Heart left ventricle (tissue), 13 donors: ENCODE results near the gene TMEM52B.

Source experiments
- POLR2A ChIP-seq, 2 donors: fragments of 450-650 bp; IDR thresholded peaks; one replicate each; pipeline ENCODE4 v1.6.1; 2017; ENCODE audit warnings: antibody characterized with exemption in 2 of 2, mild to moderate bottlenecking in 2 of 2, moderate library complexity in 2 of 2
- TF ChIP-seq, protein P1 (sequence below), 12 donors: fragments of 200-600 bp; sonication (generic) in 4 of 12; IDR thresholded peaks; one replicate each; pipeline versions ENCODE4 v1.5.0 to v1.8.0; 2018 to 2022; ENCODE audit warnings: antibody characterized with exemption in 12 of 12, mild to moderate bottlenecking in 5 of 12
- donor health status: ischemic (EF 13 %, LVEDD 7.1; RV severe dilation, severe dysfunction).
- donor health status: DM: no; HTN: yes; CAD: no.
- donor health status: DM: no; HTN: no; CAD: no.
- donor health status: ischemic (EF 25% LVEDD 6.9; RV normal size, moderate dysfunction).
- donor health status: ischemic (EF 25% LVEDD 5.7; RV mildly dilated, moderate dysfunction).
- donor health status: ischemic (EF 35%, LVEDD 5.7; RV mildly dilated, moderate dysfunction).
- donor health status: nonischemic (EF 11% LVEDD 7.7; RV severe dilation, severe dysfunction).
- donor health status: DM: yes; HTN: yes; CAD: no.
- donor health status: PGD.
- donor health status: ischemic (EF 29% LVEDD 5.4; RV normal size, mild dysfunction).
- donor health status: nonischemic (EF 23%, LVEDD 6.1; RV moderate dilation, normal function).

DNA sequence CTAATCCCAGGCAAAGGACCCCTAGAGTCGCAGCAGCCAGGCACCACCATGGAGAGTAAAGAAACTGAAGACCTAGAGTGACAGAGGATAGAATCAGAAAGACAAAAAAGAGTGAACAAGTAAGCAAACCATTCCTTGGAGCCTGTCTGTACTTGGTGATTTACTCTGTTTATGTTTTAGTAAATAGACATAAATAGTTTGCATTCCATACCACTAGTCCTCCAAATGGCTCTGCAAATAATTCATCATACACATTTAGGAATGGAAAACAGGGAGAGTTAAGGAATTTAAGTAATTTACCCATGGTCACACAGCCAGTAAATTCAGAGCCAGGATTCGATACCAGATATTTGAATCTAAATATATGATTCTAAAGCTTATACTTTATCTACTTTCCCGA is 9.7 kb upstream of the TMEM52B start:
- no peak for TF ChIP-seq POLR2A (IDR thresholded peaks at IDR 0.05)
- TF ChIP-seq, protein P1, sequence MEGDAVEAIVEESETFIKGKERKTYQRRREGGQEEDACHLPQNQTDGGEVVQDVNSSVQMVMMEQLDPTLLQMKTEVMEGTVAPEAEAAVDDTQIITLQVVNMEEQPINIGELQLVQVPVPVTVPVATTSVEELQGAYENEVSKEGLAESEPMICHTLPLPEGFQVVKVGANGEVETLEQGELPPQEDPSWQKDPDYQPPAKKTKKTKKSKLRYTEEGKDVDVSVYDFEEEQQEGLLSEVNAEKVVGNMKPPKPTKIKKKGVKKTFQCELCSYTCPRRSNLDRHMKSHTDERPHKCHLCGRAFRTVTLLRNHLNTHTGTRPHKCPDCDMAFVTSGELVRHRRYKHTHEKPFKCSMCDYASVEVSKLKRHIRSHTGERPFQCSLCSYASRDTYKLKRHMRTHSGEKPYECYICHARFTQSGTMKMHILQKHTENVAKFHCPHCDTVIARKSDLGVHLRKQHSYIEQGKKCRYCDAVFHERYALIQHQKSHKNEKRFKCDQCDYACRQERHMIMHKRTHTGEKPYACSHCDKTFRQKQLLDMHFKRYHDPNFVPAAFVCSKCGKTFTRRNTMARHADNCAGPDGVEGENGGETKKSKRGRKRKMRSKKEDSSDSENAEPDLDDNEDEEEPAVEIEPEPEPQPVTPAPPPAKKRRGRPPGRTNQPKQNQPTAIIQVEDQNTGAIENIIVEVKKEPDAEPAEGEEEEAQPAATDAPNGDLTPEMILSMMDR (IDR thresholded peaks at IDR 0.05) = no peak
